Liver (tissue), 2 donors: ENCODE results near the gene PPIE.

Experiments
- NR2F2 ChIP-seq: IDR thresholded peaks from 2 replicates; pipeline ENCODE4 v1.6.1; 2016; ENCODE audit warnings: antibody characterized with exemption
- TF ChIP-seq, protein P1 (sequence below): IDR thresholded peaks from 2 replicates; pipeline ENCODE4 v1.6.1; 2016; ENCODE audit warnings: antibody characterized with exemption
- donor health status: healthy.

GRCh38 chr1:39692152-39693074 lies 46.3 kb upstream of the PPIE start:
- TF ChIP-seq, protein P1, sequence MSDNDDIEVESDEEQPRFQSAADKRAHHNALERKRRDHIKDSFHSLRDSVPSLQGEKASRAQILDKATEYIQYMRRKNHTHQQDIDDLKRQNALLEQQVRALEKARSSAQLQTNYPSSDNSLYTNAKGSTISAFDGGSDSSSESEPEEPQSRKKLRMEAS, result no peak
- no peak for TF ChIP-seq NR2F2
